Stimulated activated CD8-positive, alpha-beta memory T cell treated with anti-CD3 and anti-CD28 coated beads, Interleukin-2, amount 100 ng/mL, for 1 hour (primary cell): ENCODE measurements around the gene OR1B1.
"Not testable (repeated sequence)": the region's sequence is repeated elsewhere in the genome, so short reads cannot be mapped to it uniquely, and the experiment has no call there.

ENCODE experiments used
- DNase-seq, 2 donors: peaks; one replicate each; pipeline ENCODE4 v3.0.0-alpha.2; 2020; ENCODE audit warnings: low read depth in 2 of 2

The OR1B1 gene

GRCh38 chr9:122657527-122657926, at the start of gene OR1B1:
TSS of gene OR1B1 (minus strand) at chr9:122657627.
- no peak for DNase-seq

- no peak for DNase-seq
Observed at GRCh38 chr9:122695696-122696095, 38.3 kb upstream of the OR1B1 start.

- no peak for DNase-seq
Observed at GRCh38 chr9:122684851-122685250, 27.4 kb upstream of the OR1B1 start.

- DNase-seq: no peak
Observed at GRCh38 chr9:122672481-122672880, 15.1 kb upstream of the OR1B1 start.

GRCh38 chr9:122661416-122661815, 4.0 kb upstream of the OR1B1 start, which contains the start of gene OR1L1:
TSS of gene OR1L1 (plus strand) at chr9:122661716. CDS start at chr9:122661716, 0 bp downstream.
- no peak for DNase-seq

GRCh38 chr9:122656378-122656777, 1.0 kb downstream of the OR1B1 start:
- no peak for DNase-seq

- no peak for DNase-seq
Observed at GRCh38 chr9:122642226-122642625, 15.2 kb downstream of the OR1B1 start.

- DNase-seq: no peak
Observed at GRCh38 chr9:122619996-122620395, 37.4 kb downstream of the OR1B1 start.

- DNase-seq: no peak
Observed at GRCh38 chr9:122614362-122614761, 43.1 kb downstream of the OR1B1 start, which contains the start of gene OR1Q1. TSS of gene OR1Q1 (plus strand) at chr9:122614738. CDS start at chr9:122614738, 0 bp downstream.

- DNase-seq: no peak
Observed at GRCh38 chr9:122609804-122610203, 47.6 kb downstream of the OR1B1 start.

GRCh38 chr9:122606587-122606986, 50.8 kb downstream of the OR1B1 start:
- no peak for DNase-seq

- DNase-seq: no peak
Observed at GRCh38 chr9:122605691-122606090, 51.7 kb downstream of the OR1B1 start.

GRCh38 chr9:122583284-122583683, 74.1 kb downstream of the OR1B1 start, which contains the start of gene OR1L8:
TSS of gene OR1L8 (minus strand) at chr9:122583384. CDS start at chr9:122568477, 14,907 bp downstream.
- not testable (repeated sequence) for DNase-seq

GRCh38 chr9:122580360-122580759, 77.1 kb downstream of the OR1B1 start:
- no peak for DNase-seq

GRCh38 chr9:122579874-122580273, 77.6 kb downstream of the OR1B1 start:
- no peak for DNase-seq
